Measurements from ENCODE around the gene LPCAT2.
"Not testable (repeated sequence)": the region's sequence is repeated elsewhere in the genome, so short reads cannot be mapped to it uniquely, and the experiment has no call there.

Gene LPCAT2

GRCh38 chr16:55574811-55575210 is 65.9 kb downstream of the LPCAT2 start:
- H3K27ac ChIP-seq: no peak overlapping the region

GRCh38 chr16:55575496-55575895 is 66.6 kb downstream of the LPCAT2 start:
- DNase-seq (ENCODE audit: low read depth, low spot score): no peak
- H3K27ac ChIP-seq: no peak overlapping the region

More at GRCh38 chr16:55574811-55575210, 65.9 kb downstream of the LPCAT2 start:
- DNase-seq (ENCODE audit: low read depth, low spot score): no peak

- H3K27ac ChIP-seq: no peak overlapping the region
- DNase-seq (ENCODE audit: low read depth, low spot score): no peak
These were observed 67.5 kb downstream of the LPCAT2 start for GRCh38 chr16:55576384-55576783.

- no peak for DNase-seq (ENCODE audit: low read depth, low spot score)
- H3K27ac ChIP-seq: no peak overlapping the region
These were observed 69.0 kb downstream of the LPCAT2 start for GRCh38 chr16:55577887-55578286.

GRCh38 chr16:55585631-55586030 is 76.8 kb downstream of the LPCAT2 start:
- no peak for DNase-seq (ENCODE audit: low read depth, low spot score)
- no peak overlapping the region for H3K27ac ChIP-seq

GRCh38 chr16:55588799-55589198 is 79.9 kb downstream of the LPCAT2 start:
- no peak for DNase-seq (ENCODE audit: low read depth, low spot score)
- H3K27ac ChIP-seq: no peak overlapping the region

GRCh38 chr16:55592306-55592705 is 83.4 kb downstream of the LPCAT2 start:
- no peak overlapping the region for H3K27ac ChIP-seq
- no peak for DNase-seq (ENCODE audit: low read depth, low spot score)

GRCh38 chr16:55597928-55598327 is 89.1 kb downstream of the LPCAT2 start:
- H3K27ac ChIP-seq: no peak overlapping the region
- no peak for DNase-seq (ENCODE audit: low read depth, low spot score)

- DNase-seq (ENCODE audit: low read depth, low spot score): no peak
These were observed 97.0 kb downstream of the LPCAT2 start for GRCh38 chr16:55605754-55606336.

GRCh38 chr16:55613613-55614335 is 104.9 kb downstream of the LPCAT2 start:
- H3K27ac ChIP-seq: no peak overlapping the region

More at GRCh38 chr16:55605754-55606336, 97.0 kb downstream of the LPCAT2 start:
- no peak overlapping the region for H3K27ac ChIP-seq

GRCh38 chr16:55615071-55615470 is 106.2 kb downstream of the LPCAT2 start:
- no peak overlapping the region for H3K27ac ChIP-seq
- no peak for DNase-seq (ENCODE audit: low read depth, low spot score)

More at GRCh38 chr16:55613613-55614335, 104.9 kb downstream of the LPCAT2 start:
- DNase-seq (ENCODE audit: low read depth, low spot score): no peak

- H3K27ac ChIP-seq; DNase-seq (ENCODE audit: low read depth, low spot score): not testable (repeated sequence)
These were observed 106.8 kb downstream of the LPCAT2 start for GRCh38 chr16:55615670-55616069.

GRCh38 chr16:55621771-55622170 is 112.9 kb downstream of the LPCAT2 start:
- no peak overlapping the region for H3K27ac ChIP-seq
- no peak for DNase-seq (ENCODE audit: low read depth, low spot score)

GRCh38 chr16:55622272-55622671 is 113.4 kb downstream of the LPCAT2 start:
- no peak overlapping the region for H3K27ac ChIP-seq
- DNase-seq (ENCODE audit: low read depth, low spot score): no peak

- H3K27ac ChIP-seq: no peak overlapping the region
- no peak for DNase-seq (ENCODE audit: low read depth, low spot score)
These were observed 114.2 kb downstream of the LPCAT2 start for GRCh38 chr16:55622930-55623561.

- H3K27ac ChIP-seq: no peak overlapping the region
- DNase-seq (ENCODE audit: low read depth, low spot score): no peak
These were observed 114.8 kb downstream of the LPCAT2 start for GRCh38 chr16:55623640-55624039.

GRCh38 chr16:55624696-55625095 is 115.8 kb downstream of the LPCAT2 start:
- H3K27ac ChIP-seq: no peak overlapping the region
- DNase-seq (ENCODE audit: low read depth, low spot score): no peak

GRCh38 chr16:55625843-55626242 is 117.0 kb downstream of the LPCAT2 start:
- no peak overlapping the region for H3K27ac ChIP-seq
- no peak for DNase-seq (ENCODE audit: low read depth, low spot score)

GRCh38 chr16:55628306-55628968 is 119.6 kb downstream of the LPCAT2 start:
- H3K27ac ChIP-seq: no peak overlapping the region
- DNase-seq (ENCODE audit: low read depth, low spot score): no peak

GRCh38 chr16:55630774-55631173 is 121.9 kb downstream of the LPCAT2 start:
- no peak for DNase-seq (ENCODE audit: low read depth, low spot score)
- H3K27ac ChIP-seq: no peak overlapping the region

GRCh38 chr16:55632259-55632658 is 123.4 kb downstream of the LPCAT2 start:
- H3K27ac ChIP-seq: no peak overlapping the region
- no peak for DNase-seq (ENCODE audit: low read depth, low spot score)
